ENCODE results near the gene MARVELD1. TPM values are rescaled to one million over a fixed set of nuclear protein-coding genes. Genes with fewer than 3 reads are reported as not detected.
"Not testable (repeated sequence)": the region's sequence is repeated elsewhere in the genome, so short reads cannot be mapped to it uniquely, and the experiment has no call there.

MARVELD1 gene
- total RNA-seq, 4 donors from 2014 or later = 5.6 to 24.6 (median 13.6) TPM

- not testable (repeated sequence) for DNase-seq
- peak overlapping the region in 2 of 4 donors; percentile 51 to 62 for H3K4me3 ChIP-seq
Measured at GRCh38 chr10:97684368-97684713, 29.2 kb upstream of the MARVELD1 start.

GRCh38 chr10:97684866-97685394 lies 28.6 kb upstream of the MARVELD1 start:
- intact Hi-C loops (cut with DNase I; ENCODE audit: low total_unique reads) = no loop called here
- Histone ChIP-seq H3K36me3 (no peaks in the 10 kb centered on the region), H3K27me3 (no peaks in the 10 kb centered on the region), H3K4me3 (peak overlapping the region; percentile 51 to 65 (median 60)), H3K27ac (peak overlapping the region; percentile 90 to 93 (median 92)), H3K9me3 (no peaks in the 10 kb centered on the region), H3K4me1 (peaks cover 17 to 74% (median 58%) of the 10 kb centered on the region in 4 donors)
- no peak for DNase-seq
- TF ChIP-seq POLR2AphosphoS5 (IDR thresholded peaks at IDR 0.05) = no peak
- TF ChIP-seq CTCF (IDR thresholded peaks at IDR 0.05) = no peak
- TF ChIP-seq EP300 (IDR thresholded peaks at IDR 0.05; ENCODE audit: low read depth) = no peak
- no peak for TF ChIP-seq POLR2A (IDR thresholded peaks at IDR 0.05)
- WGBS, 2 donors (ENCODE audit: low coverage in 1 of 2) = 32 to 37% methylated on average over 5 of the region's 5 CpGs
- in situ Hi-C loops (cut with MboI; ENCODE audit: low pct_ligation_motif_present in 1 of 4, low pct_unique_long_range_greater_than_20kb in 1 of 4, low sequenced_read_pairs in 3 of 4) = loop anchor here in 1 of 4 donors (10.0 kb wide), 1 partner anchor 50 kb away; the partner anchor contains the start of gene ZFYVE27

More at GRCh38 chr10:97684368-97684713, 29.2 kb upstream of the MARVELD1 start:
- H3K27me3 ChIP-seq; H3K9me3 ChIP-seq; intact Hi-C loops (cut with DNase I; ENCODE audit: low total_unique reads); H3K36me3 ChIP-seq: not testable (repeated sequence)
- Histone ChIP-seq H3K27ac (peak overlapping the region; percentile 90 to 93 (median 92)), H3K4me1 (peaks cover 17 to 74% (median 58%) of the 10 kb centered on the region in 4 donors)
- TF ChIP-seq POLR2AphosphoS5 (IDR thresholded peaks at IDR 0.05) = peak in 1 of 3 donors; percentile 1
- 48 to 53% methylated on average over 7 of the region's 7 CpGs for WGBS, 2 donors (ENCODE audit: low coverage in 1 of 2)
- in situ Hi-C loops (cut with MboI; ENCODE audit: low pct_ligation_motif_present in 1 of 4, low pct_unique_long_range_greater_than_20kb in 1 of 4, low sequenced_read_pairs in 3 of 4) = loop anchor here in 1 of 4 donors (10.0 kb wide), 1 partner anchor 50 kb away; the partner anchor contains the start of gene ZFYVE27

GRCh38 chr10:97685395-97685958 lies 28.1 kb upstream of the MARVELD1 start:
- H3K4me1 ChIP-seq = peaks cover 17 to 74% (median 58%) of the 10 kb centered on the region in 4 donors
- WGBS, 2 donors (ENCODE audit: low coverage in 1 of 2) = 61% methylated on average over 2 of the region's 2 CpGs; no CpG with 5 or more reads in 1 of the 2 donors

GRCh38 chr10:97686301-97686961 lies 27.1 kb upstream of the MARVELD1 start:
- peak overlapping the region; percentile 51 to 65 (median 60) for H3K4me3 ChIP-seq
- in situ Hi-C loops (cut with MboI; ENCODE audit: low pct_ligation_motif_present in 1 of 4, low pct_unique_long_range_greater_than_20kb in 1 of 4, low sequenced_read_pairs in 3 of 4) = loop anchor here in 1 of 4 donors (10.0 kb wide), 1 partner anchor 48 kb away; the partner anchor contains the start of gene ZFYVE27

More at GRCh38 chr10:97685395-97685958, 28.1 kb upstream of the MARVELD1 start:
- in situ Hi-C loops (cut with MboI; ENCODE audit: low pct_ligation_motif_present in 1 of 4, low pct_unique_long_range_greater_than_20kb in 1 of 4, low sequenced_read_pairs in 3 of 4) (loop anchor here in 1 of 4 donors (10.0 kb wide), 1 partner anchor 49 kb away; the partner anchor contains the start of gene ZFYVE27), intact Hi-C loops (cut with DNase I; ENCODE audit: low total_unique reads) (no loop called here)
- peak overlapping the region; percentile 90 to 93 (median 92) for H3K27ac ChIP-seq
- no peaks in the 10 kb centered on the region for H3K27me3 ChIP-seq
- no peaks in the 10 kb centered on the region for H3K36me3 ChIP-seq
- no peaks in the 10 kb centered on the region for H3K9me3 ChIP-seq
- TF ChIP-seq EP300 (IDR thresholded peaks at IDR 0.05; ENCODE audit: low read depth) (no peak), POLR2AphosphoS5 (IDR thresholded peaks at IDR 0.05) (peak in 1 of 3 donors; percentile 65), POLR2A (IDR thresholded peaks at IDR 0.05) (peak; percentile 49), CTCF (IDR thresholded peaks at IDR 0.05) (peak; percentile 38 to 79 (median 48))
- peak; percentile 66 for DNase-seq
- peak overlapping the region; percentile 51 to 65 (median 60) for H3K4me3 ChIP-seq

More at GRCh38 chr10:97686301-97686961, 27.1 kb upstream of the MARVELD1 start:
- Histone ChIP-seq H3K9me3 (no peaks in the 10 kb centered on the region), H3K4me1 (peaks cover 17 to 66% (median 54%) of the 10 kb centered on the region in 4 donors), H3K36me3 (no peaks in the 10 kb centered on the region), H3K27ac (peak overlapping the region; percentile 90 to 93 (median 92)), H3K27me3 (no peaks in the 10 kb centered on the region)
- TF ChIP-seq POLR2A (IDR thresholded peaks at IDR 0.05) (no peak), POLR2AphosphoS5 (IDR thresholded peaks at IDR 0.05) (no peak), CTCF (IDR thresholded peaks at IDR 0.05) (no peak), EP300 (IDR thresholded peaks at IDR 0.05; ENCODE audit: low read depth) (no peak)
- 16% methylated on average over 14 of the region's 14 CpGs; no CpG with 5 or more reads in 1 of the 2 donors for WGBS, 2 donors (ENCODE audit: low coverage in 1 of 2)
- DNase-seq = no peak
- intact Hi-C loops (cut with DNase I; ENCODE audit: low total_unique reads) = no loop called here
